KMS-11 (cell line): ENCODE measurements around the gene JAML.

Source experiments
- H2AFZ ChIP-seq: fragments of 200-600 bp; sonication (generic); 2 replicates; pipeline ENCODE4 v1.6.1; 2016; ENCODE audit warnings: antibody characterized with exemption, mixed run types, low read depth
- H3K27ac ChIP-seq: fragments of 200-600 bp; sonication (generic); 2 replicates; pipeline ENCODE4 v1.6.1; 2016; ENCODE audit warnings: mild to moderate bottlenecking, mixed run types
- H3K27me3 ChIP-seq: fragments of 200-600 bp; sonication (generic); 2 replicates; pipeline ENCODE4 v1.6.1; 2017; ENCODE audit warnings: mild to moderate bottlenecking, low read depth, mixed run types, moderate library complexity; ENCODE audit not compliant: insufficient read depth
- H3K36me3 ChIP-seq: fragments of 200-600 bp; sonication (generic); 2 replicates; pipeline ENCODE4 v1.6.1; 2017; ENCODE audit warnings: mild to moderate bottlenecking, mixed run types; ENCODE audit not compliant: insufficient read depth
- H3K4me1 ChIP-seq: fragments of 200-600 bp; sonication (generic); 2 replicates; pipeline ENCODE4 v1.6.1; 2016; ENCODE audit warnings: mild to moderate bottlenecking, low read depth, mixed run types; ENCODE audit not compliant: poor library complexity, severe bottlenecking
- H3K4me2 ChIP-seq: fragments of 200-600 bp; sonication (generic); 2 replicates; pipeline ENCODE4 v1.7.0; 2016; ENCODE audit warnings: mild to moderate bottlenecking, mixed run types
- H3K4me3 ChIP-seq: fragments of 200-600 bp; sonication (generic); IDR thresholded peaks from 2 replicates; pipeline ENCODE4 v1.6.1; 2017; ENCODE audit warnings: low read depth, low read length, mixed read lengths; ENCODE audit not compliant: insufficient read depth
- H3K79me2 ChIP-seq: fragments of 200-600 bp; sonication (generic); 2 replicates; pipeline ENCODE4 v1.6.1; 2016; ENCODE audit warnings: low read depth, mixed run types; ENCODE audit not compliant: insufficient read depth
- H3K9ac ChIP-seq: fragments of 200-600 bp; sonication (generic); 2 replicates; pipeline ENCODE4 v1.6.1; 2016; ENCODE audit warnings: mild to moderate bottlenecking, mixed run types
- H4K20me1 ChIP-seq: fragments of 200-600 bp; sonication (generic); 2 replicates; pipeline ENCODE4 v1.6.1; 2016; ENCODE audit warnings: mild to moderate bottlenecking, mixed run types; ENCODE audit not compliant: insufficient read depth
- TF ChIP-seq, protein P1 (sequence below): fragments of 200-600 bp; sonication (generic); conservative IDR thresholded peaks from 2 replicates; pipeline ENCODE4 v1.6.1; 2017; ENCODE audit warnings: low read depth, mild to moderate bottlenecking, antibody characterized with exemption, low read length, moderate library complexity, mixed read lengths

Gene JAML

DNA sequence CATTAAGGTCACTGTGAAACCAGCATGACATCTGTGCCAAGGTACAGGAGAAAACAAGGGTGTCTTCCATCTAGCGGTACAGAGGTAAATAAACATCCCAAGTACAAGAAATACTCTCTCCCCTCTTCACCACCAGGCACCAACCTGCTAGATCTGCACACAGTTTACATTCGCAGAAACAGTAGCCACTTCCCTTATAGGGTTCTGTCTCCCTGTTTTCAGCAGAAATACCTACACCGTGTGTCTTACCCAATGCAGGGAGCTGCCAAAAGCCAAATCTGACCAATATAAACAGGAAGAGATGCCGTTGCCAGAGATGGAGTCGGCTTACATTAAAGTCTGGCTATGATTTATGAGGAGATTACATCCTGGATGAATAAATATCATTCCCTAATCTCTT lies 73.4 kb downstream of the JAML start:
- Histone ChIP-seq H3K4me3 (no peak overlapping the region), H3K27me3 (0 out of 2 replicates have a peak, but pooled peaks cover 3% of the 10 kb centered on the region), H3K4me2 (no peak overlapping the region)

DNA sequence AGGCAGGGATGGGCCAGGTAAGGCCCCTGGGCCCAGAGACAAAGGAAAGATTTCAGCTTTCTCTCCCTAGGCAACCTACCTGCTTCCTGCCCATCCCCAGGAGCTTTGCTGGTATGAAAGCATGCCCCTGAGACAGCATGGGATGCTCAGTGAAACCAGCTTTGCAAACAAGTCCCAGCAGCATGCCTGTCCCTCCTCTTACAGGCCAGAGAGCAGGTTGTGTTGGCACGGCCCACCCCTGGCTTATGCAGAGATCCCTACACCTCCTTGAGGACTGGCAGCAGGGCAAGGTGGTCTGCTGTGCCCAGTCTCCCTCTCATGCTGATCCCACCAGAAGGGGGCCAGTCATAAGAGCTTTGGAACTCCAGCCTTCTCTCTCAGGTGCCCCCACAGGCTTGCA lies 75.3 kb downstream of the JAML start:
- H3K4me3 ChIP-seq: no peak overlapping the region
- H3K4me2 ChIP-seq: no peak overlapping the region
- H3K27me3 ChIP-seq: 0 out of 2 replicates have a peak, but pooled peaks cover 4% of the 10 kb centered on the region
- H2AFZ ChIP-seq: no peak overlapping the region
- H3K36me3 ChIP-seq: no peaks in the 10 kb centered on the region
- no peaks in the 10 kb centered on the region for H3K4me1 ChIP-seq
- H3K27ac ChIP-seq: no peak overlapping the region
- TF ChIP-seq, protein P1, sequence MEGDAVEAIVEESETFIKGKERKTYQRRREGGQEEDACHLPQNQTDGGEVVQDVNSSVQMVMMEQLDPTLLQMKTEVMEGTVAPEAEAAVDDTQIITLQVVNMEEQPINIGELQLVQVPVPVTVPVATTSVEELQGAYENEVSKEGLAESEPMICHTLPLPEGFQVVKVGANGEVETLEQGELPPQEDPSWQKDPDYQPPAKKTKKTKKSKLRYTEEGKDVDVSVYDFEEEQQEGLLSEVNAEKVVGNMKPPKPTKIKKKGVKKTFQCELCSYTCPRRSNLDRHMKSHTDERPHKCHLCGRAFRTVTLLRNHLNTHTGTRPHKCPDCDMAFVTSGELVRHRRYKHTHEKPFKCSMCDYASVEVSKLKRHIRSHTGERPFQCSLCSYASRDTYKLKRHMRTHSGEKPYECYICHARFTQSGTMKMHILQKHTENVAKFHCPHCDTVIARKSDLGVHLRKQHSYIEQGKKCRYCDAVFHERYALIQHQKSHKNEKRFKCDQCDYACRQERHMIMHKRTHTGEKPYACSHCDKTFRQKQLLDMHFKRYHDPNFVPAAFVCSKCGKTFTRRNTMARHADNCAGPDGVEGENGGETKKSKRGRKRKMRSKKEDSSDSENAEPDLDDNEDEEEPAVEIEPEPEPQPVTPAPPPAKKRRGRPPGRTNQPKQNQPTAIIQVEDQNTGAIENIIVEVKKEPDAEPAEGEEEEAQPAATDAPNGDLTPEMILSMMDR: no peak
- H4K20me1 ChIP-seq: no peaks in the 10 kb centered on the region
- no peaks in the 10 kb centered on the region for H3K79me2 ChIP-seq
- no peak overlapping the region for H3K9ac ChIP-seq

More for the DNA sequence above, 73.4 kb downstream of the JAML start:
- no peak overlapping the region for H3K9ac ChIP-seq
- H4K20me1 ChIP-seq: no peaks in the 10 kb centered on the region
- H3K27ac ChIP-seq: no peak overlapping the region
- H3K79me2 ChIP-seq: no peaks in the 10 kb centered on the region
- no peaks in the 10 kb centered on the region for H3K4me1 ChIP-seq
- H2AFZ ChIP-seq: no peak overlapping the region
- no peaks in the 10 kb centered on the region for H3K36me3 ChIP-seq
- TF ChIP-seq, protein P1: no peak

DNA sequence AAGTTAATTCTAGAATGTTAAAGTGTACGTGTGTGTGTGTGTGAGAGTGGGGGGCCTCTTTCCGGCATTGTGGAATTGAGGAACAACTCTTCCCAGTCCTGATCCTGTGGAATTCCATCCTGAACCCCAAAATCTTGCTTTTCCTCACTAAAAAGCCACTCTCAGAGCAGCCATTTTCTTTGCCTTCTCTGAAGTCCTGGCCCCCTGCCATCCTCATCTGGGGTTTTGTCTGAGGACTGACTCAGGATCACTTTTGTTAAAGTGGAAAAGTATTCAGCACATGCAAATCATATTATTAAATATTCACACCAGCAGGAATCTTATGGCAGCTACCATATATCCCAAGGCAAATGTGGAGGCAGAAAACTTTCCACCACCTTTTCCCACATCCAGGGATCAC lies 76.0 kb downstream of the JAML start:
- Histone ChIP-seq H3K27me3 (peaks cover 4% of the 10 kb centered on the region; the same call in 1 of the 2 replicates), H3K4me3 (no peak overlapping the region), H4K20me1 (no peaks in the 10 kb centered on the region), H3K9ac (no peak overlapping the region), H3K36me3 (no peaks in the 10 kb centered on the region), H3K4me2 (no peak overlapping the region), H3K4me1 (no peaks in the 10 kb centered on the region), H3K27ac (no peak overlapping the region), H2AFZ (no peak overlapping the region), H3K79me2 (no peaks in the 10 kb centered on the region)
- TF ChIP-seq, protein P1: no peak

DNA sequence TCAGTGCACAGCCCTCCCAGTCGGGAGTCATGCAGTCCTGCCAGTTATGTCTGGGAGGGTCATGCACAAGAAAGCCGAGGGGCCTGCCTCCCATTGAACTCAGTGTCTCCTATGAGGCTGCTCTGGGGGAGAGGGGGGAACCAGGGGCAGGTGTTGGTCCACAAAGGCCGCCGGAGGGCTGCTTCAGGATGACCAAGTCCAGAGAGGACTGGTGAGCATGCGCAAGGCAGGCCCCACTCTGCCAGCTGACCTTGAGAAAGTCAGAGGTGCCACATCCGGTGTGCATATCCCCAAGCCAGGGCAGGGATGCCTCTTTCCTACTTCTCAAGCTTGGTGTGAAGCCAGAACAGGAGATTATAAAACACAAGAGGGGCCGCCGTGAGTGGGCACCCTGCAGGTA lies 76.6 kb downstream of the JAML start:
- H3K4me3 ChIP-seq: no peak overlapping the region
- no peaks in the 10 kb centered on the region for H3K79me2 ChIP-seq
- peaks cover 4% of the 10 kb centered on the region; the same call in 1 of the 2 replicates for H3K27me3 ChIP-seq
- H4K20me1 ChIP-seq: no peaks in the 10 kb centered on the region
- H3K27ac ChIP-seq: no peak overlapping the region
- no peaks in the 10 kb centered on the region for H3K36me3 ChIP-seq
- H3K9ac ChIP-seq: no peak overlapping the region
- no peak overlapping the region for H3K4me2 ChIP-seq
- TF ChIP-seq, protein P1: no peak
- H3K4me1 ChIP-seq: no peaks in the 10 kb centered on the region
- no peak overlapping the region for H2AFZ ChIP-seq
